GM18502 (cell line): ENCODE results near the gene MAPK11.
A peak's percentile ranks its signal among the peaks of the same experiment; 100 is the strongest.
"Not testable (repeated sequence)": the region's sequence is repeated elsewhere in the genome, so short reads cannot be mapped to it uniquely, and the experiment has no call there.

Source experiments
- ATAC-seq: cut with Tn5 transposase; IDR thresholded peaks from one replicate; pipeline ENCODE4 v1.9.1; 2021; ENCODE audit warnings: mild to moderate bottlenecking; ENCODE audit not compliant: unreplicated experiment, poor library complexity

Gene MAPK11

GRCh38 chr22:50280708-50281383 lies 10.7 kb upstream of the MAPK11 start:
- ATAC-seq = no peak

DNA sequence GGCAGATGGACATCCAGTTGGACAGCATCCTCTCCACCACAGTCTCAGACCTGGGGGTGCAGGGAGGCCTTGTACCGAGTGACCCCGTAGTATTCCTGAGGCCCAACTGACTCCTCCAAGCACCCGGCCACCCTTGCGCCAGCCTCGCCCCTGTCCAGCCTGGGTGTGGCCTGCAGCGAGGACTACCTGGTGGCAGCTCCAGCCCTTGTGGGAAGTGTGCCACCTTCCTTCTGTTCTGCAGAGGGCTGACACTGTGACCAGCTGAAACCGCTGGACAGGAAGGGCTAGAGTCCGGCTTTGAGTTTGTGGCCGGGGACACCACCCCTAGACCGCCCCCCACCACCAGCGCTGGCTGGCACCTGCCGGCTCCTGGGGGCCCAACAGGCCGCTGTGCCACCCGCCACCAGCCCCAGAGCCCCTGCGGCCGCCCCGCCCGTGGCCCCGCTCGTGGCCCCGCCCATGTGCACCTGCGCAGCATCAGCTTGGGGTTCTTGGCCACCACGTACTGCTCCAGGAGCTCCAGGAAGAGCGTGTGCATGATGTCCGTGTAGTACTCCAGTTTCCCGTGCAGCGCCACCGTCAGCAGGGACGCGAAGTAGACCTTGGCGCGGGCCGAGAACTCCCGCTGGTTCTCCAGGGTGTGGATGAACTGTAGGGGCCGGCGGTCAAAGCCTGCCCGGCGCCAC lies 10.0 kb upstream of the MAPK11 start:
- no peak for ATAC-seq

DNA sequence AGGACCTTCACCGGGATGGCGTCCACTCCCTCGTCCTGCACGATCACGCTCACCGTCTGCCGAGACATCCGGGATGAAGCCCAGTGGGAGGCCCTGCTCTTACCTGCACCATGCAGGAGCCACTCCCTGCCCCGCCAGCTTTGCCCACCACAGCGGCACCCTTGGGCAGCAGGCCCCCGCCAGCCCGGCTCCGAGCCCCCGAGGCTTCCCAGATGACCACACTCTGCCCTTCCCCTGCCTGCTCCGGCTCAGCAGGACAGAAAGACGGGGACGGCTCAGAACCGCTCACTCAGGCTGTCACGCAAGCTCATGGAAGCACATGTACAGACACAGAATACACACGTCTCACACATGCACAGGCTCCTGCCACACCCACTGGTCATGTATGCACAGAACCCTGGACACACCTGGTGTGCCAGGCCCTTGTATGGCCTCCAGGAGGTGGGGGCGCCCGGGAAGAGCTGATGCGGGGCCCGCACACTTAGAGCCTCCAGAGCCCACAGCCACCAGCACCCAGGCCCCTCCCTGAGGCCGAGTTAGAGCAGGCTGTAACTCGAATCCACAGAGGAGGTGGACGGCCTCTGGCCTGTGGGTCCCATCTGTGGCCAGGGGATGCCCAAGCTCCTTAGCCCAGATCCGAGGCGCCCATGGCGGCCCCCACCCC lies 8.9 kb upstream of the MAPK11 start:
- no peak for ATAC-seq

- ATAC-seq = no peak
Measured at GRCh38 chr22:50278461-50278860, 8.3 kb upstream of the MAPK11 start.

- no peak for ATAC-seq
Measured at GRCh38 chr22:50277761-50278160, 7.6 kb upstream of the MAPK11 start.

GRCh38 chr22:50276143-50276542 lies 6.0 kb upstream of the MAPK11 start:
- peak; percentile 61 for ATAC-seq

GRCh38 chr22:50275181-50276055 lies 5.2 kb upstream of the MAPK11 start:
- no peak for ATAC-seq

DNA sequence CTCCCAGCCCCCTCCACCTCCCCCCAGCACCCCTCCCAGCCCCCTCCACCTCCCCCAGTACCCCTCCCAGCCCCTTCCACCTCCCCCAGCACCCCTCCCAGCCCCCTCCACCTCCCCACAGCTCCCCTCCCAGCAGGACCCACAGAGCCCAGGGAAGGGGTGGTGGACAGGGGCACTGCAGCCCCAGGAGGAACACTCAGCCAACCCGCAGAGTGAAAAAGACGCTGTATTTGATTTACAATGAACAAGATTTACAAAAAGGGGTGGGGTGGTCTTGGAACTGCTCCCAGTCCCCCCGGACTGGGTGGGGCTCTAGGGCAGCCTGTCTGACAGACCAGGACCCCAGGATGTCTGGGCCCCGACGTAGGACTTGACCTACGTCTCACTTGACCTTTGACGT lies 4.6 kb upstream of the MAPK11 start:
- no peak for ATAC-seq

DNA sequence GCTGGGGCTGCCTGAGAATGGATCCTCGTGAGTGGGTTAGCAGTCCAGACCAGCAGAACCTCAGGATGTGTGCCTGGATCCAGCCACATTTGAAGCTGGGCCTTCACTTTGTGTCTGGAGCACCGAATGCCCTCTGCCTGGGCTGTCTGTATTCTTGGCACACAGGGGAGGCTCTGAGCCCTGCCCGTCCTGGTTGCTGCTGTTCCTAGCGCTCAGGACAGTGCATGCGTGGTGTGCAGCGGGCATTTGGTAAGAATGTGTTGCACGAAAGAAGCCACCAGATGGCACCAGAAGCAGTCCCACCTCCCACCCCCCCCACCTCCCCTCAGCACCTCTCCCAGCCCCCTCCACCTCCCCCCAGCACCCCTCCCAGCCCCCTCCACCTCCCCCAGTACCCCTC lies 4.1 kb upstream of the MAPK11 start:
- no peak for ATAC-seq

GRCh38 chr22:50273781-50274180 lies 3.6 kb upstream of the MAPK11 start:
- not testable (repeated sequence) for ATAC-seq

DNA sequence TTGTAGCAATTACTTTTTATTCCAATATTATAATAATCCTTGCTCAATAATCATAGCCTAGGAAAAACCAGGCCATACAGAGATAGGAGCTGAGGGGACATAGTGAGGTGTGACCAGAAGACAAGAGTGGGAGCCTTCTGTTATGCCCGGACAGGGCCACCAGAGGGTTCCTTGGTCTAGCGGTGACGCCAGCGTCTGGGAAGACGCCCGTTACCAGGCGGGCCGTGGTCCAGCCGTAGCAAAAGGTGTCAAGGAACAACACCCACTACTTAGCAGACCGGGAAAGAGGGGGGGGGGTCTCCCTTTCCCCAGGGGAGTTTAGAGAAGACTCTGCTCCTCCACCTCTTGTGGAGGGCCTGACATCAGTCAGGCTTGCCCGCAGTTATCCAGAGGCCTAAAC lies 3.2 kb upstream of the MAPK11 start:
- ATAC-seq = not testable (repeated sequence)

DNA sequence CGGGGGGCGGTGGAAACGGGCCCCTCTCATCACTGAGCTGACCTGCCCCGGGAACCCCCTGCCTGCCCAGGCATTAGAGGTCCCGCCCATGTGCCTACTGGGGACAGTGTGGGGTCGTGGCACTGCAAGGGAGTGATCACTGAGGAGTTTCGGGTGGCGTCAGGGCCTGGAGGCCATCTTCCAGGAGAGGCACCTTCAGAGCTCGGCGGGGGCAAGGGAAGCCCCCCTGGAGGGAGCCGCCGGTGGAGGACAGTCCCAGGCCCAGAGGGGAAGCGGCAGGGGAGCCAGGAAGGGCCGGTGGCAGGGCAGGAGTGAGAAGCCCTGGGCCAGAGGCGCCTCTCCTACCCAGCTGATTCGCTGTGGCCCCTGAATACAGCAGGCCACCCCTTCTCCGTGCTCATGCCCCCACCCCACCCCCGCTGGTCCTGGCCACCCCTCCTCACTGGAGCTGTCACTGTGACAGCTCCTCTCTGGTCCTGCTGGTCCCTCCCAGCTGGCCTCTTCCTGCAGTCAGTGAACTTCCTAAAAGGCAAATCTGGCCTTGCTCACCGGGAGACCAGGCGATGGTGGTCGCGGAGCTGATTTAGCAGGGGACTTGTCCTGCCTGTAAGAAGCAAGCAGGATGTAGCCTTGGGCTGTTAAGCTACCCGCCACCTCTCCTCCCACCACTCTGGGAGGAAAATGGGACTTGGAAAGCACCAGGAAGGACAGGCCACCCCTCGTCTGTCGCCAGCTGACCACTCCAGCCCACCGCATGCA lies 2.0 kb upstream of the MAPK11 start:
- no peak for ATAC-seq

- no peak for ATAC-seq
Measured at GRCh38 chr22:50271519-50271970, 1.4 kb upstream of the MAPK11 start.

DNA sequence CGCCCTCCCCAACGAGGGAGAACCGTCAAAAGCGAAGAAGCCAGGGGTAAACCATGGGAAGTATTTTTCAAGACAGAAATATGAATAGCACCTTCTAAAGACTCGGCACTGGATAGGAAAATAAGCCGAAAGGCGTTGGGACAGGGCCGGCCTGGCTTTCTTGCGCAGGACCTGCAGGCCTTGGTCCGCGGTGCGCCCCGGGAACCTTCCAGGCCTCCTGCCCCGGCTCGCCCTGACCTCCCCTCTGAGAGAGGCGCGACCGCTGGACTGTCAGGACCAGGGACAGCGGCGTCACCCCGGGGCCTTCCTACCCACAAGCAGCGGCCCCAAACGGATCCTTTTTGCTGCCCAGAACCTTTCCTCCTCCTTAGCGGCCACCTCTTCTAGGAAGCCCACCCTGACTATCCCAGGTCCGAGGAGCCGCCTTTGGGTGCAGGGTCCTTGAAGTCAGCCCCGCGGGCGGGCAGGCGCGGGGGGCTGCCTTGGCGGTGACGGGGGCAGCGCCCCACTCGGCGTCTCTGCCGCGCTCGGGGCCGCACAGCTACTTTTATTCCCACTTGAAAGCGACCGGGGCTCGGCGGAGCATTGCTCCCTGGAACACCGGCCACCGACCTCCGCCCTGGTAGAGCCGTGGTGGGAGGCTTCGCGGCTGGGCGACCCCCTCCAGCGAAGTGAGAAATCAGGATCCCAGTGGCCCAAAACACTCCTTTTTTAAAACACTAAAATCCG lies 650 bp upstream of the MAPK11 start:
- ATAC-seq = peak; percentile 19

DNA sequence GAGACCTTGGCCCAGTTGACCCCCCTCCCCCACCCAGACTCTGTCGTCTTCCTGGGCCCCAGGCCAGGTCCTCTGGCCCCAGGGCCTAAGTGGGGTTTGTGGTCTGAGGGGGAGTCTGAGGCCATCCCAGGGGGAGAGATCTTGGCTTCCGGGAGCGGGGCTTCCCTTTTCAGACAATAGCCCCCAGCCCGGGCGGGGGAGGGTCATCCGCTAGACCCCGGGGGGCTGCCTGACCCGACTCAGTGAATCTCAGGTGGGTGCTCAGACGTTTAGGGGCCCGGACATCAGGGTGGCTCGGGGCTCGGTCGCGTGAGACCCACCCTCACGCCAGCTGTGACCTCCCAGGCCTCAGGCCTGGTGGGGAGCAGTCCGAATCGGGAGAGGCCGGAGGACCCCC lies 609 bp downstream of the MAPK11 start:
- no peak for ATAC-seq

DNA sequence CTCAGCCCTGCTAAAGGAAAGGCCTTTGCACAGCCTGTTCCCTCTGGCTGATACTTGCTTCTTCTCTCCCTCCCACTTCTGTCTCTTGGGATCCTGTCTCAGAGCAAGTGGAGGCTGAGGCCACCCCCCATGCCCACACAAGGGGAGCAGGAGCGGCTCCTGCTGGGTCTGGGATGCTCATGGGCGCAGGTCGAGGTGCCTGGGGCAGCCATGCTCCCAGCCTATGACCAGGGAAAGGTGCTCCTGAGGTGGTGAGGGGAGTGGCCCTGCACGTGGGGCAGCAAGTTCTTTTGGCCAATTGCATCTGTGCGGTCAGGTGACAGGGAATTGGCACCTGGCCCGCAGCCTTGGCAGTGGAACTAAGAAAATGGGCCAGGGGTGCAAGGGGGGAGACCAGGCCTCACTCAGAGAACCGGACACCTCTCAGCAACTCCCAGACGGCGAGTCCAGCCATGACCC lies 1.5 kb downstream of the MAPK11 start:
- ATAC-seq = no peak

GRCh38 chr22:50267591-50268390 lies 2.4 kb downstream of the MAPK11 start:
- ATAC-seq = no peak

DNA sequence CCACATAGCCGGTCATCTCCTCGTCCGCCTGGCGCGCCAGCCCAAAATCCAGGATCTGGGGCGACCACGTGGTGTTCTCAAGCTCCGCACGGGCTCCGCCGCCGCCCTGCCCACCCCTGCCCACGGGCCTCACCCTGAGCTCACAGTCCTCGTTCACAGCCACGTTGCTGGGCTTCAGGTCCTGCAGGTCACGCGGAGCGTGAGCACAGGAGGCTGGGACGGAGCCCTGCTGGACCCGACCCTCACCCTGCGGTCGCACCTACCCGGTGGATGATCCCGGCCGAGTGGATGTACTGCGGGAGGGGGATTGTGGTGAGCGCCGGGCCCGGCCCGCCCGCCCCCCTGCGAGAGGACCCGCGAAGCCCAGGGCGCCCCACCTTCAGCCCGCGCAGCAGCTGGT lies 3.2 kb downstream of the MAPK11 start:
- ATAC-seq = no peak
